Measurements from ENCODE around the gene ASTL. TPM values are rescaled to one million over a fixed set of nuclear protein-coding genes. Genes with fewer than 3 reads are reported as not detected.

The ASTL gene
- total RNA-seq, 2 experiments from 2014 or later, result 0.49 TPM; not detected in 1

DNA sequence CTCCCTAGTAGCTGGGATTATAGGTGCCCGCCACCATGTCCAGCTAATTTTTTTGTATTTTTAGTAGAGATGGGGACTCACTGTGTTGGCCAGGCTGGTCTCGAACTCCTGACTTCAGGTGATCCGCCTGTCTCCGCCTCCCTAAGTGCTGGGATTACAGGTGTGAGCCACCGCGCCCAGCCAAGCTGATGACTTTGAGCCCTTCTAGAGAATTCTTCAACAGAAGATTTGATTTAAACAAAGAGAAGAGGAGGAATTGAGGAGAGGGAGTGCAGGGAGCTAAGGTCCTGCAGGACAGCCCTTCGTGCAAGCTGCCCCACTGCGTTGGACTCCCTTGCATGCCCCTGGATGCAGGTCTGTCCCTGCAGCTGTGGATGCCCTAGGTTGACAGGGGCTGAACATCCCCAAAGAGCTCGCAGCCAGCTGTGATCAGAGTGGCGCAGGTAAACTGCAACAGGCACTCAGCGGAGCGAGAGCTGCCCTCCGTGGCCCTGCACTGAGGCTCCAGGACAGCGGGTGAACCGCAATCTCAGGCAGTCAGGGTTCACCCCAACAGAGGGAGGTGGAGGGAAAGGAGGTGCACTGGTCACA lies 35.6 kb downstream of the ASTL start:
- Histone ChIP-seq H3K79me2 (ENCODE audit: insufficient read depth, low read depth, low read length) (no peaks in the 10 kb centered on the region), H3K4me2 (ENCODE audit: low read length) (no peak overlapping the region), H3K4me1 (ENCODE audit: insufficient read depth, low read length, poor library complexity, severe bottlenecking) (no peaks in the 10 kb centered on the region), H3K9me3 (ENCODE audit: low read length) (no peaks in the 10 kb centered on the region), H3K9me2 (ENCODE audit: insufficient read depth, low read length) (no peaks in the 10 kb centered on the region), H2AFZ (ENCODE audit: low read length) (no peak overlapping the region), H4K20me1 (ENCODE audit: insufficient read depth, low read length) (no peaks in the 10 kb centered on the region), H3K4me3 (ENCODE audit: low read depth, low read length, poor library complexity, severe bottlenecking) (no peak overlapping the region), H3K36me3 (ENCODE audit: insufficient read depth, low read length) (no peaks in the 10 kb centered on the region), H3K27ac (ENCODE audit: low read depth, low read length, poor library complexity, severe bottlenecking) (no peak overlapping the region)
- CTCF ChIA-PET (ENCODE audit: unreplicated experiment), result interaction anchor here (0.6 kb wide), 1 partner anchor 10 kb away, joined by 3 read pairs; no protein-coding TSS in a partner anchor
- TF ChIP-seq EZH2phosphoT487 (IDR thresholded peaks at IDR 0.05; ENCODE audit: borderline replicate concordance, low read depth, low read length), result no peak
- TF ChIP-seq, protein P1, sequence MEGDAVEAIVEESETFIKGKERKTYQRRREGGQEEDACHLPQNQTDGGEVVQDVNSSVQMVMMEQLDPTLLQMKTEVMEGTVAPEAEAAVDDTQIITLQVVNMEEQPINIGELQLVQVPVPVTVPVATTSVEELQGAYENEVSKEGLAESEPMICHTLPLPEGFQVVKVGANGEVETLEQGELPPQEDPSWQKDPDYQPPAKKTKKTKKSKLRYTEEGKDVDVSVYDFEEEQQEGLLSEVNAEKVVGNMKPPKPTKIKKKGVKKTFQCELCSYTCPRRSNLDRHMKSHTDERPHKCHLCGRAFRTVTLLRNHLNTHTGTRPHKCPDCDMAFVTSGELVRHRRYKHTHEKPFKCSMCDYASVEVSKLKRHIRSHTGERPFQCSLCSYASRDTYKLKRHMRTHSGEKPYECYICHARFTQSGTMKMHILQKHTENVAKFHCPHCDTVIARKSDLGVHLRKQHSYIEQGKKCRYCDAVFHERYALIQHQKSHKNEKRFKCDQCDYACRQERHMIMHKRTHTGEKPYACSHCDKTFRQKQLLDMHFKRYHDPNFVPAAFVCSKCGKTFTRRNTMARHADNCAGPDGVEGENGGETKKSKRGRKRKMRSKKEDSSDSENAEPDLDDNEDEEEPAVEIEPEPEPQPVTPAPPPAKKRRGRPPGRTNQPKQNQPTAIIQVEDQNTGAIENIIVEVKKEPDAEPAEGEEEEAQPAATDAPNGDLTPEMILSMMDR (conservative IDR thresholded peaks at IDR 0.05; ENCODE audit: low read length), result no peak
- no TSS peak for BruUV-seq (replicated peaks)
- intact Hi-C loops (cut with micrococcal nuclease; ENCODE audit: unreplicated experiment), result no loop called here
- POLR2A ChIA-PET, result no interaction called here
- DNase-seq (ENCODE audit: low spot score), result no peak

GRCh38 chr2:96100893-96101304 lies 37.4 kb downstream of the ASTL start:
- Histone ChIP-seq H3K9me3 (ENCODE audit: low read length) (no peaks in the 10 kb centered on the region), H2AFZ (ENCODE audit: low read length) (no peak overlapping the region), H3K9me2 (ENCODE audit: insufficient read depth, low read length) (no peaks in the 10 kb centered on the region), H3K36me3 (ENCODE audit: insufficient read depth, low read length) (no peaks in the 10 kb centered on the region), H4K20me1 (ENCODE audit: insufficient read depth, low read length) (no peaks in the 10 kb centered on the region), H3K27ac (ENCODE audit: low read depth, low read length, poor library complexity, severe bottlenecking) (no peak overlapping the region), H3K79me2 (ENCODE audit: insufficient read depth, low read depth, low read length) (no peaks in the 10 kb centered on the region), H3K4me1 (ENCODE audit: insufficient read depth, low read length, poor library complexity, severe bottlenecking) (no peaks in the 10 kb centered on the region), H3K4me2 (ENCODE audit: low read length) (no peak overlapping the region), H3K4me3 (ENCODE audit: low read depth, low read length, poor library complexity, severe bottlenecking) (no peak overlapping the region)
- CTCF ChIA-PET (ENCODE audit: unreplicated experiment), result no interaction called here
- POLR2A ChIA-PET, result no interaction called here
- intact Hi-C loops (cut with micrococcal nuclease; ENCODE audit: unreplicated experiment), result no loop called here
- DNase-seq (ENCODE audit: low spot score), result no peak
- BruUV-seq (replicated peaks), result no TSS peak
- TF ChIP-seq, protein P1 (conservative IDR thresholded peaks at IDR 0.05; ENCODE audit: low read length), result no peak
- no peak for TF ChIP-seq EZH2phosphoT487 (IDR thresholded peaks at IDR 0.05; ENCODE audit: borderline replicate concordance, low read depth, low read length)

GRCh38 chr2:96099861-96100798 lies 38.2 kb downstream of the ASTL start:
- H3K4me1 ChIP-seq (ENCODE audit: insufficient read depth, low read length, poor library complexity, severe bottlenecking), result no peaks in the 10 kb centered on the region
- no peak overlapping the region for H3K27ac ChIP-seq (ENCODE audit: low read depth, low read length, poor library complexity, severe bottlenecking)
- DNase-seq (ENCODE audit: low spot score), result no peak
- no peaks in the 10 kb centered on the region for H3K36me3 ChIP-seq (ENCODE audit: insufficient read depth, low read length)
- no peaks in the 10 kb centered on the region for H3K79me2 ChIP-seq (ENCODE audit: insufficient read depth, low read depth, low read length)
- no TSS peak for BruUV-seq (replicated peaks)
- H3K9me2 ChIP-seq (ENCODE audit: insufficient read depth, low read length), result no peaks in the 10 kb centered on the region
- intact Hi-C loops (cut with micrococcal nuclease; ENCODE audit: unreplicated experiment), result no loop called here
- TF ChIP-seq, protein P1 (conservative IDR thresholded peaks at IDR 0.05; ENCODE audit: low read length), result no peak
- TF ChIP-seq EZH2phosphoT487 (IDR thresholded peaks at IDR 0.05; ENCODE audit: borderline replicate concordance, low read depth, low read length), result no peak
- H3K9me3 ChIP-seq (ENCODE audit: low read length), result no peaks in the 10 kb centered on the region
- H4K20me1 ChIP-seq (ENCODE audit: insufficient read depth, low read length), result no peaks in the 10 kb centered on the region
- ChIA-PET CTCF (ENCODE audit: unreplicated experiment) (no interaction called here), POLR2A (no interaction called here)
- H3K4me3 ChIP-seq (ENCODE audit: low read depth, low read length, poor library complexity, severe bottlenecking), result no peak overlapping the region
- H2AFZ ChIP-seq (ENCODE audit: low read length), result no peak overlapping the region
- H3K4me2 ChIP-seq (ENCODE audit: low read length), result no peak overlapping the region
